ENCODE results near the gene ZC3H12A.

ZC3H12A gene

GRCh38 chr1:37474046-37474696 lies at the start of gene ZC3H12A:
Gene ZC3H12A (plus strand): TSS chr1:37474580. CDS start chr1:37475497, 917 bp downstream.
- peak; percentile 97 for DNase-seq (ENCODE audit: low spot score)

GRCh38 chr1:37425221-37425620 lies 49.2 kb upstream of the ZC3H12A start:
- no peak for DNase-seq (ENCODE audit: low spot score)

GRCh38 chr1:37429029-37429428 lies 45.4 kb upstream of the ZC3H12A start:
- no peak for DNase-seq (ENCODE audit: low spot score)

GRCh38 chr1:37430103-37430985 lies 44.0 kb upstream of the ZC3H12A start:
- DNase-seq (ENCODE audit: low spot score) = no peak

GRCh38 chr1:37432716-37433115 lies 41.7 kb upstream of the ZC3H12A start:
- no peak for DNase-seq (ENCODE audit: low spot score)

GRCh38 chr1:37433171-37433570 lies 41.2 kb upstream of the ZC3H12A start:
- DNase-seq (ENCODE audit: low spot score) = no peak

- peak; percentile 87 for DNase-seq (ENCODE audit: low spot score)
Observed at GRCh38 chr1:37434292-37435225, 39.8 kb upstream of the ZC3H12A start.

- DNase-seq (ENCODE audit: low spot score) = no peak
Observed at GRCh38 chr1:37437087-37437486, 37.3 kb upstream of the ZC3H12A start.

GRCh38 chr1:37438037-37438868 lies 36.1 kb upstream of the ZC3H12A start:
- no peak for DNase-seq (ENCODE audit: low spot score)

GRCh38 chr1:37438869-37439343 lies 35.5 kb upstream of the ZC3H12A start:
- no peak for DNase-seq (ENCODE audit: low spot score)

GRCh38 chr1:37439349-37439995 lies 34.9 kb upstream of the ZC3H12A start:
- DNase-seq (ENCODE audit: low spot score) = no peak

- DNase-seq (ENCODE audit: low spot score) = no peak
Observed at GRCh38 chr1:37441490-37441889, 32.9 kb upstream of the ZC3H12A start.

GRCh38 chr1:37442139-37442538 lies 32.2 kb upstream of the ZC3H12A start:
- DNase-seq (ENCODE audit: low spot score) = no peak

GRCh38 chr1:37442644-37443043 lies 31.7 kb upstream of the ZC3H12A start:
- no peak for DNase-seq (ENCODE audit: low spot score)

- no peak for DNase-seq (ENCODE audit: low spot score)
Observed at GRCh38 chr1:37446874-37447273, 27.5 kb upstream of the ZC3H12A start.

- no peak for DNase-seq (ENCODE audit: low spot score)
Observed at GRCh38 chr1:37448185-37448584, 26.2 kb upstream of the ZC3H12A start.

GRCh38 chr1:37448691-37449417 lies 25.5 kb upstream of the ZC3H12A start:
- peak; percentile 27 for DNase-seq (ENCODE audit: low spot score)

- DNase-seq (ENCODE audit: low spot score) = no peak
Observed at GRCh38 chr1:37449936-37450335, 24.4 kb upstream of the ZC3H12A start.

- DNase-seq (ENCODE audit: low spot score) = no peak
Observed at GRCh38 chr1:37452416-37452815, 22.0 kb upstream of the ZC3H12A start.

- no peak for DNase-seq (ENCODE audit: low spot score)
Observed at GRCh38 chr1:37453647-37454046, 20.7 kb upstream of the ZC3H12A start.
